ENCODE data around the gene PPP1R9B. TPM values are rescaled to one million over a fixed set of nuclear protein-coding genes. Genes with fewer than 3 reads are reported as not detected.

PPP1R9B gene
- total RNA-seq, 2 donors from 2014 or later: 36.2 to 79.7 TPM

- Histone ChIP-seq H3K4me3 (peak within 1 kb of the TSS in 1 of 2 donors; percentile 3), H3K27ac (peak within 1 kb of the TSS; percentile 46 to 57), H3K9me3 (no peaks in the 10 kb centered on the region), H3K27me3 (replicated peaks; ENCODE audit: insufficient read depth) (no peaks in the 10 kb centered on the region), H3K36me3 (no peaks in the 10 kb centered on the region), H3K4me1 (replicated peaks) (no peaks in the 10 kb centered on the region)
- intact Hi-C loops (cut with DNase I): loop anchor here (2.0 kb wide), 1 partner anchor 33 kb away; no protein-coding TSS in a partner anchor
- DNase-seq (ENCODE audit: low spot score): no peak
- no peak for TF ChIP-seq POLR2AphosphoS5 (IDR thresholded peaks at IDR 0.05)
- no peak for TF ChIP-seq POLR2A (IDR thresholded peaks at IDR 0.05)
- TF ChIP-seq CTCF (IDR thresholded peaks at IDR 0.05): no peak
- 54% methylated on average over 15 of the region's 15 CpGs for WGBS
These were observed 15.5 kb upstream of the PPP1R9B start, which contains the start of gene SGCA for GRCh38 chr17:50165867-50166517. Gene SGCA, plus strand, starts transcription at chr17:50166005. Its CDS starts 36 bp downstream, at chr17:50166041.

DNA sequence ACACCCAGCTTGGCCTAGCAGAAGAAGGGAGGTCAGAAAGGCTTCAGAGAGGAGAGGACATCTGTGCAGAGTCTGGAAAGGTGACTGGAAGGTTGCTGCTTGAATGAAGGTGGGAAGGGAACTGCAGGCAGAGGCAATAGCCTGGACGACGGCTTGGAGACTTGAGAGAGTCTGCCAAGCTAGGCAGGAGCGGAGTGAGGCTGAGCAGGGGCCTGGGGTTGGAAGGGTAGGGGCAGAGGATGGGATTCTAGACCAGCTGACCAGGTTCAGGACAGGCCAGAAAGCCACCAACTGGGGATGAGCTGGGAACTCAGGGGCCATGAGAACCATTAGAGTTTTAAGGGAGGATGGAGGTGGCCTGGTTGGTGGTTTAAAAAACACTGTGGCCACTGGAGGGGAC lies 15.0 kb upstream of the PPP1R9B start:
- peak overlapping the region; percentile 46 to 57 for H3K27ac ChIP-seq
- H3K27me3 ChIP-seq (replicated peaks; ENCODE audit: insufficient read depth): no peaks in the 10 kb centered on the region
- WGBS: 74% methylated on average over 3 of the region's 3 CpGs
- DNase-seq (ENCODE audit: low spot score): no peak
- no peak overlapping the region for H3K4me3 ChIP-seq
- TF ChIP-seq POLR2A (IDR thresholded peaks at IDR 0.05) (no peak), CTCF (IDR thresholded peaks at IDR 0.05) (no peak), POLR2AphosphoS5 (IDR thresholded peaks at IDR 0.05) (no peak)
- no peaks in the 10 kb centered on the region for H3K36me3 ChIP-seq
- H3K4me1 ChIP-seq (replicated peaks): no peaks in the 10 kb centered on the region
- H3K9me3 ChIP-seq: no peaks in the 10 kb centered on the region
- intact Hi-C loops (cut with DNase I): no loop called here

DNA sequence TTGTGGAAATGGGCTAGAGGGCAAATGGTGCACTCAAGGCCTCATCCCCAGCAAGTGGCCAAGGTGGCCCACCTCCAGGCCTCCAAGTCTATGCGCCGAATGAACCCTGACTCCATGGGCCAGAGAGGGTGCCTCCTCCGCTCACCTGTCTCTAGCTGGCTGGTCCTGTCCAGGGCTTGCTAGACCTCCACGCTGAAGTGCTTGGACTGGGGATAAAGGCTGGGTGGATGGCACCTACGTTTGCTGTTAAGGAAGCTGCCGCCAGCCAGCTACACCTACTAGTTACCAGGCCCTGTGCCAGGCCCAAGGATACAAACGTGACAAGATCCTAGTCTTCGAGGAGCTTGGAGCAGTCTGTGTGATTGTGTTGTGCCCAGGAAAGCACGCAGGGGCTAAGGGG lies 14.6 kb upstream of the PPP1R9B start:
- 77% methylated on average over 9 of the region's 9 CpGs for WGBS
- Histone ChIP-seq H3K27me3 (replicated peaks; ENCODE audit: insufficient read depth) (no peaks in the 10 kb centered on the region), H3K9me3 (no peaks in the 10 kb centered on the region), H3K36me3 (no peaks in the 10 kb centered on the region), H3K27ac (no peak overlapping the region), H3K4me3 (no peak overlapping the region), H3K4me1 (replicated peaks) (no peaks in the 10 kb centered on the region)
- TF ChIP-seq POLR2A (IDR thresholded peaks at IDR 0.05): no peak
- DNase-seq (ENCODE audit: low spot score): no peak
- intact Hi-C loops (cut with DNase I): no loop called here

- intact Hi-C loops (cut with DNase I): no loop called here
- DNase-seq (ENCODE audit: low spot score): no peak
- 93% methylated on average over 2 of the region's 2 CpGs for WGBS
- H3K4me3 ChIP-seq: no peak overlapping the region
- H3K4me1 ChIP-seq (replicated peaks): no peaks in the 10 kb centered on the region
- H3K9me3 ChIP-seq: no peaks in the 10 kb centered on the region
- H3K36me3 ChIP-seq: no peaks in the 10 kb centered on the region
- TF ChIP-seq POLR2A (IDR thresholded peaks at IDR 0.05) (no peak), CTCF (IDR thresholded peaks at IDR 0.05) (no peak), POLR2AphosphoS5 (IDR thresholded peaks at IDR 0.05) (no peak)
- no peaks in the 10 kb centered on the region for H3K27me3 ChIP-seq (replicated peaks; ENCODE audit: insufficient read depth)
- no peak overlapping the region for H3K27ac ChIP-seq
These were observed 14.2 kb upstream of the PPP1R9B start for GRCh38 chr17:50164697-50164988.

- H3K27me3 ChIP-seq (replicated peaks; ENCODE audit: insufficient read depth): no peaks in the 10 kb centered on the region
- intact Hi-C loops (cut with DNase I): no loop called here
- no peak overlapping the region for H3K4me3 ChIP-seq
- 73% methylated on average over 11 of the region's 11 CpGs for WGBS
- no peaks in the 10 kb centered on the region for H3K36me3 ChIP-seq
- TF ChIP-seq CTCF (IDR thresholded peaks at IDR 0.05) (no peak), POLR2AphosphoS5 (IDR thresholded peaks at IDR 0.05) (no peak), POLR2A (IDR thresholded peaks at IDR 0.05) (no peak)
- no peak overlapping the region for H3K27ac ChIP-seq
- no peaks in the 10 kb centered on the region for H3K4me1 ChIP-seq (replicated peaks)
- no peaks in the 10 kb centered on the region for H3K9me3 ChIP-seq
- DNase-seq (ENCODE audit: low spot score): no peak
These were observed 13.6 kb upstream of the PPP1R9B start for GRCh38 chr17:50163843-50164696.

Measured in prostate gland (tissue), 2 donors.